ENCODE results near the gene HOXB8.

HOXB8 gene

DNA sequence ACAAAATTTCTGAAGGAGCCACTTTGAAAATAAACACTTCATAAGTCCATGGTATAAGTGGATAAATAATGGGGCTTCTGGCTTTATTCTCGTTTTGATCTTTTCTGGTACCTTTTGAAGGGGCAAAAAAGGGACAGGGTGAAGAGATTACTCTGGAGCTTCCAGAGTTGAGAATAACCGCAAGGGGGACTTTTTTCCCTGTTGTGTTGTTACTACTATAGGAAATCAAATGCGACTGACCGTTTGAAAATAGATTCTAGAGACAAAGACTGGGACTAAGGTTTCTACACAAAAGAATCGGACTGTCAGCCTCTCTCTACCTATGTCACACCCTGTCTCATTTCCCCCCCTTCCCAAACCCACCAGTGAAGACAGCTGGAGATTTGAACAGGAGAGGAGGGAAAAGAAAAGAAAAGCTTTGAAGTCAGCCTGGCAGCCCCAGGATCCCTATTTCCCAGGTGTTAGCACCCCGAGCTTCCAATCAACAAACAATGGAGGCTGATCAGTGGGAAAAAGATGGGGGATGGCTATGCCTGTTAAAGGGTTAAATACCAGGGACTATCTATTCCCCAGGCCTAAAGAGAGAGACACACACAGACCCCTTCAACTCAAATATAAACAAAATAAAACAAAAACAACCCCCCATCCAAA is 45.3 kb downstream of the HOXB8 start:
- FAIRE-seq (no peak), DNase-seq (ENCODE audit: insufficient read length, low spot score) (no peak)

DNA sequence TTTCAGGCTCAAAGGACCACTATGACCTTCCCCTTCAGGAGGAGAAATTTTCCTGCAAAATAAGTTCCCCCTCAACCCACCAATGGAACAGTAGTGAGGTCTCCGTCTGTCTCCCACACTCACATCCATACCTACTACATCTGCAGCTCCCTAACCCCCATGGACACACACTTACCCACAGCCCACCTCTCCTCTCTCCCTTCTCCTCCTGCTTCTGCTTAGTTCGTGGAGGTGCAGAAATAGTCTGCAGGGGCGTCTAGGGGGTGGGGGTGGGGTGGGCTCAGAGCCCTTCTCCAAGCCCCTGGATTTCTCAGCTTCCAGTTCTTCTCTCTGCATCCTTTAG is 45.9 kb downstream of the HOXB8 start:
- DNase-seq (ENCODE audit: insufficient read length, low spot score) (no peak), FAIRE-seq (no peak)

DNA sequence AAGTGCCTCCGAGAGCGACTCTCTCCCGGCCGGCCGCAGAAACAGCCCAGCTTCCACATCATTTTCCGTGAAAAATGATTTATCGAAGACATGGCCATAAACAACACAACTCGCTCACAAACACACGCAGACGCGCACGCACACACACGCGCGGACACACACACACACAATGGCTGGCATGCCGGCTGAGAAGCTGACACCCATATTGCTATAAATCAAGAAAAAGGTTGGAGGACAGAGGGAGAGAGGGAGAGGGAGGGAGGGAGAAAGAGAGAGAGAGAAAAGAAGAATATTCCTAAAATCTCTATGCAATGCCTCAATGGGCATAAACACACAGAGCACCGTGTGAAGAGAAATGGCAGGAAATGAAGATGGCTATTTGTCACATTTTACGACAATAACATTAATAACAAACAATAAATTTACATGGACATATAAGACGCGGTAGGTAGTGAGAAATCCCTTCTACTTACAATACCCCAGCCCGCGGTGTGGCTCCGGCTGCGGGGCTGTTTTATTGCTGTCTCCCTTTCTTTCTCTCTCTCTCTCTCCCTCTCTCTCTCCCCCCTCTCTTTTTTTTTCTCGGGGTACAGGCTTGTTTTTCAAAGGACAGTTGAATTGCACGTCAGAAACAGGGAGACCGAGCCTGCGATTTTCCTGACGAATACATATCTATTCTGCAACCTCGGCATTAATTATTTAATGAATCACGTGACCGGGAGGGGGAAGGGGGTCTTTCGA is 46.4 kb downstream of the HOXB8 start:
- DNase-seq (ENCODE audit: insufficient read length, low spot score) = no peak
- peak; percentile 16 for FAIRE-seq

DNA sequence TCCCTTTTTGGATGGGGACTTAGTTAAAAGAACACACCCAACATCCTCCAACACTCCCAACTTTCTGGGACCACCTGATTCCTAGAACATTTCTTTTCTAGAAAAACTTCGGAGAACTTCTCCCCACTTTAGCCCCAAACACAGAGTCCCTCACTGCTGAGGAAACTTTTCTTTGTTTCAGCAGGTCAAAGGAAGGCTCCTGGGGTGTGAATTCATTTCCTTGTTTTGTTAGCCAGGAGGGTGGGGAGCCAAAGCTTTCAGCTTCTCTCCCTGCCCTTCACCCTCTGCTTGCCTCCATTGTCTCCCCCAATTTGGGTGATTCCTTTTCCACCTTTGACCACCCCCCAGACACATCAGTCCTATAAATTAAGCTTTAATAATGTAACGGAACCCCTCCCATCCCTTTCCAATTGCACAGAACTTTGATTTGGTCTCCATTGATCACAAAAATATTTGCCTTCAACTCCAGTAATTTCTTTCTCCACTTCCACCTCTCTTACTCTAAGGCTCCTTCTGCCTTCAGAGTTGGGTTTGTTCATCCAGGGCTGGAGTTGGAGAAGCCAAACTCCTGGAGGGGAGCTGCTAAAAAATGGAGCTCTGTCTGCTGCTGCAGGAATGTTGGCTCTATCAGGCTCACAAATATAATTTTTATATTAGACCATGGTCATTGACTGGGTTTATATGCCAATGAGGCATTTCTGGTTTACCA is 47.3 kb downstream of the HOXB8 start:
- DNase-seq (ENCODE audit: insufficient read length, low spot score) (no peak), FAIRE-seq (no peak)

DNA sequence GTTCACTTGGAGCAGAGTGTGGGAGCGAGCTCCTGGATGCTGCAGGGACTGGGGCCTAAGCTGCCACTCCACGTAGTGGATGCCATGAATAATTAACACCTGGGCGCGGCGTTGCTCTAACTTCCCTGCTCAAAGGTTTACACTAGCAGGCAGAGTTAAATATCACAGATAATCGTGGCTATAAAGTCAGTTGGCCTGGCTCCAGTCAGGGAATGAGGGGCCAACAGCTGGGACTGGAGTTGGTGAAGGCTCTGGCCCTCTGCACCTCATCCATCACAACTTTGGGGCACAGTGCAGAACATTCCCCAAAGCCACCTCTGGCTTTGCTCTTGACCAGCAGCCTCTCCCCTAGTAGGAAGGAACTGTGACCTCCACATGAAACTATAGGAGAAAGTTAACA is 47.9 kb downstream of the HOXB8 start:
- no peak for DNase-seq (ENCODE audit: insufficient read length, low spot score)
- peak; percentile 13 for FAIRE-seq

DNA sequence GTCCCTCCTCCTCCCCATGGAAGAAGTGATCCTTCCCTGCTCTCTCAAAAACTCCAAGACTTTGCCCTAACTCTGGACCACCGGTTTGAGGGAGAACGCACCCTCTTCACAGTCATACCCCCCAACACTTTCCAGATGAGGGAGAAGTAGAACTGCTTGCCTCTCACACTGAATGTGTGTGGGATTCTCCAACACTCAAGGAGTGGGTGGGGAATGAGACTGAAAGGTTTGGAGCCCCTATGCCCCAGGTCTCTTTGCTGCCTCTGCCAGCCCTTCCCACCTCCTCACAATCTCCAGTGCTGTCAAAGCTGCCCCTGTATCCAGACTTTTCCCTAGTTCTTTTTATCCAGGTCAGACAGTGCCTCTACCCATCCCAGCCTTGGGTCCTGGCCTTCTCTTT is 48.4 kb downstream of the HOXB8 start:
- FAIRE-seq = no peak
- no peak for DNase-seq (ENCODE audit: insufficient read length, low spot score)

DNA sequence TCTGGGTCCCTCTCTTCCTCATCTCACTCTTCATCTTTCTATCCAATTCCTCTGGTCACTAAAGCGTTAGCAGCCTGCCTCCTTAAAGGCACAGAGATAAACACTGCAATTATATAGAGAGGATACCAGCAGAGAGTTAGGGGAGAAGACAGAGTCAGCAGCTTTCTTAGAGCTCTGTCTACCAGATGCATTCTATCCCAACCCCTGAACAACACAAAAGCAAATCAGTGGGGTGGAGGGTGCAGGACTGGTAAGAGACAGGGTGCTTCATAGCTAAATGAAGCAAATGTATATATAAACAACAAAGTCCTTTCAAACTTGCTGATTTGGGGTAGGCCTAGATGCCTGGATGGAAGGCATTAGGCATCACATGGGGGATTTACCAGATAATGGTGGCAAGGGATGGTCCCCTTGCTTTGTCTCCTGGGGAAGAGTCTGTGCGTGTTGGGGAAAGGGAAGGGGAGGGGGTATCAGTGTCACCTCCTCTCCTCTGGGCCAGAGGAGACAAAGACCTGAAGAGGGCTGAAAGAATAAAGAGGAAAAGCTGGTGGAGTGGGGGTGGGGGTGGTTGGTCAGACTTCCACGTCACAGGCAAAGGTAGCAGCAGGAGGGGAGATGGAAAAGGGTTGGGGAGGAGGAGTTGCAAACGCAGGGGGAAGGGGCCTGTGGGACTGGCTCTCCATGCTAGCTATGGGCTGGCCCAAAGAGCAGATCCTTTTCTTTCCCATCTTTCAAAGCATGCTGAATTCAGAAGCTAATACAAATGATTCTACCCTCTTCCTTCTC is 49.0 kb downstream of the HOXB8 start:
- no peak for FAIRE-seq
- DNase-seq (ENCODE audit: insufficient read length, low spot score) = no peak

DNA sequence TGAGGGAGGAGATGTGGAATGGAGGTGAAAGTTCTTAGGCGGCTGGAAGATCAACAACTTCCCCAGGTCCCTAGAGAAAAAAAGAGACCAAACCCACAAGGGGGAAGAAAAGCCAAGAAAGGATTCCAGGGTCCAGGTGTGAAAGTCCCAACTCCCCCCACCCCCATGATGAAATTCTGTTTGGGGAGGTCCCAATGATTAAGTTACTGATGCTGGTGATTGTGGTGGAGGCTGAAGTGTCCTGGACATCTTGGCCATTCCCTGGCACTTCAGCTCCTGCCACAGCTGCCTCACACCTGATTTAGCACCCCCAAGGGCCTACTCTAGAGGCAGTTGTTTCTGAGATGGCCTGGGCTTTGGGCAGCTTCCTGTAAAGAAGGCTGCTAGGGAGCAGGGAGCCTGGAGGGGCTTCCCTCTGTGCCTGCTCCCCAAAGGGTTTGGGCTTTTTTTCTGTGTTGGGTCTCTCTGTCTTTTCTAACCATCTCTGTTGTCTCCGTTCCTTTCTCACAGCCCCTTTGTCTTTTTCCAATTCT is 50.0 kb downstream of the HOXB8 start:
- DNase-seq (ENCODE audit: insufficient read length, low spot score) (no peak), FAIRE-seq (no peak)

DNA sequence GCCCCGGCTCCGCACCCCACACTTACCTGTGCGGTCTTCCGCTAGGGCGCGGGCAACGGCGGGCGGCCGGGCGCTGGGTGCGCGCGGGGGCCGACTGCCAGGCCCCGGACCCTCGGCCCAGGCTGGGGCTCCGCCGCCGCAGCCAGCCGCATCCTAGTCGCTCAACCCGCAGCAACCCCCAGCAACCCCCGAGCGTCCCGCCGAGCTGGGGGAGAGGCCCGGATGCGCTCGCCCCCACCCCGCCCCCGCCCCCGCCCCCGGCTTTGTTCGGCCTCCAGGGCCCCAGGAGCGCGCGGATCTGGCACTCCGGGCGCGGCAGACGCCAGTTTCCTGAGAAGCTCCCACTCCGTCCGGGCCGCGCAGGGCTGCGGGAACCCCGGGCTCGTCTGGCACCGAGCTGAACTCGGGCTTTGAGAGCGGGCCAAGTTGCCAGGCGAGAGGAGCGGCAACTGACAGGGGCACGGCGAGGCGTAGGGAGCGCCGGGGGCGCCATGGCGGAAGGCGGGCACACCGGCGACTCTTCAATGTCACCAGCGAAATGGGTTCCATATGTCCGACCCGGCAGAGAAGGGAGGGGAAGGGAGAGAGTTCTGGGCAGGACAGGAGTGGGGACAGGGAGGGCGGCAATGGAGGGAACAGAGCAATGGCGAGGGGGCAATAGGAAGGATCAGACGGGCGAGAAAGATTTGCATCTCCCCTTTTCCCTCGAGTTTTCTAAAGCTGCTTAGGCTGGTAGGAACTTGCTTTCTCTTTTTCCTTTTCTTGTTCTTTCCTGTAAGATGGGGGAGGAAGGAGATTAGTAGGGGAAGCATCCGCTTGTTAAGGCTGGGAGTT is 50.7 kb downstream of the HOXB8 start:
- peak; percentile 44 for FAIRE-seq
- no peak for DNase-seq (ENCODE audit: insufficient read length, low spot score)

DNA sequence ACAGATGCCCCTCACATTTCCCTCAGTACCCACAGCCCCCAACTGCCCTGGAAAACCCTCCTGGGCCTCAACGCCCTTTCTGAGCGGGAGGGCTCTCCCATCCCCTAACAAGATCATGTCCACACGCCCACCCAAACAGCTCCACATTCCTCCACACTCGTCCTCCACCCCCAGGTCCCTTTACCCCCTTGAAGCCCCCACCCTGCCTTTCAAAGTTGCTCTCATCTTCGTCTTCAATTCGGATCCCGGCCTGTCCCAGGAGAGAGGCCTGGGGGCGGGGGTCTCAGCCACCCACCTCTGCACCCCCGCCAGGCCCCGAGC is 51.3 kb downstream of the HOXB8 start:
- no peak for DNase-seq (ENCODE audit: insufficient read length, low spot score)
- no peak for FAIRE-seq

DNA sequence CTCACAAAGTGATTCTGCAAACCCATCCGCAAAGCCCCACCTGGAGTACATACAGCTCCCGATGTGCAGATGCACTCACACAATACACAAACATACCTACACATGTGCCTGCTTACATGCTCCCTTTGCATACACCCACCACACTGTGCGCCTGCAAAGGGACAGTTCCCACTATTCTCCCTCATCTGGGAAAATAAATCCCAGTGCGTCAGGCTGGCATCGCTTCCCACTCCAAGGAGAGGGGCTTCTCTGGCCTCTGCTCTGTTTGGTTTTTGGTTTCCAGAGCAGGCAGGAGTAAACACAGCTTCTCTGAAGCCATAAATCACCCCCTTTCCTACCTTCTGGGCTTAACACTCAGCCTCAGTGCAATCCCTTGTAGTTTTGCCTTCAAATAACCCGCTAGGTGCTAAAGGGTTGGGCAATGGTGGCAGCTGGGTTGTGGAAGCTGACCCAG is 51.7 kb downstream of the HOXB8 start:
- no peak for DNase-seq (ENCODE audit: insufficient read length, low spot score)
- no peak for FAIRE-seq

DNA sequence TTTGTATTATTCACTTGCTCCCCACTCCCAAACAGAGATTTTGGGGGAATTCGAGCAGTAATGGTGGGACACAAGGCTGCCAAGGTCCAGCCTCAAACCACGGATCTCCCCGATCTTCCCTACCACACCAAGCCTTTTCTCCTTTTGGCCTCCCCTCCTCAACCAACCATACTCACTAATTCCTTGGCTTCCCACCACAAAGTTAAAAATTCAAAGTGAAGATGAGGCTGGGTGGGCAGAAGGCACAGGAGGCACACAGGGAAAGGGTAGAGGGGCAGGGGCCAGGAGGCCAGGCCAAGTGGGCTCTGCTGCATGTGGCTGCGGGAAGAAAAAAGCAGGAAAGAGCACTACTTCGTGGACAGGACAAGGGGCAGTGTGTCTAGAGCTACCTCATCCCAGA is 52.2 kb downstream of the HOXB8 start:
- peak; percentile 82 for FAIRE-seq

More for the DNA sequence above, 52.2 kb downstream of the HOXB8 start:
- no peak for DNase-seq (ENCODE audit: insufficient read length, low spot score)
